T-cell (primary cell): Measurements from ENCODE around the gene NOP10. TPM values are rescaled to one million over a fixed set of nuclear protein-coding genes. Genes with fewer than 3 reads are reported as not detected.
A peak's percentile ranks its signal among the peaks of the same experiment; 100 is the strongest.
"Not testable (repeated sequence)": the region's sequence is repeated elsewhere in the genome, so short reads cannot be mapped to it uniquely, and the experiment has no call there.

ENCODE experiments used
- ATAC-seq, 4 experiments: fragments of 200-7000 bp in 3 of 4; fragments of 150-1000 bp in 1 of 4; cut with Tn5 transposase; replicated peaks in 1 of 4; 1 replicate in 3 of 4; 2 replicates in 1 of 4; pipeline ENCODE4 v1.10.0; 2021; ENCODE audit warnings: moderate library complexity in 3 of 4, mild to moderate bottlenecking in 2 of 4, moderate number of reproducible peaks in 1 of 4
- CTCF ChIA-PET, 2 donors: fragments of 300-600 bp; sonication (Branson Sonifier 250); formaldehyde crosslinking; loops; one replicate each; lab custom pipeline; 2022; ENCODE audit warnings: antibody characterized with exemption in 2 of 2; lab: Charles Lee
- POLR2A ChIA-PET, 2 donors: fragments of 300-600 bp; sonication (Branson Sonifier 250); formaldehyde crosslinking; loops; one replicate each; lab custom pipeline; 2022; ENCODE audit warnings: antibody characterized with exemption in 2 of 2; lab: Charles Lee
- DNase-seq, 35 experiments: peaks; one replicate each; pipeline versions ENCODE4 v3.0.0 to v3.0.0-alpha.2; 2013 to 2023
- H3K27ac ChIP-seq: one replicate; pipeline ENCODE4 v1.5.1; 2013; ENCODE audit warnings: low read length
- H3K27me3 ChIP-seq, 2 experiments: replicated peaks in 1 of 2; 1 replicate in 1 of 2; 2 replicates in 1 of 2; pipeline versions ENCODE4 v1.6.1 to v1.7.0; 2013; ENCODE audit warnings: low read length in 1 of 2, mixed read lengths in 1 of 2; ENCODE audit not compliant: control insufficient read depth in 2 of 2, insufficient read depth in 2 of 2; ENCODE audit errors: extremely low read depth in 1 of 2
- H3K36me3 ChIP-seq, 2 donors: 1 replicate in 1 of 2; 2 replicates in 1 of 2; pipeline versions ENCODE4 v1.6.1 to v1.7.0; 2013; ENCODE audit warnings: low read length in 1 of 2; ENCODE audit not compliant: control insufficient read depth in 2 of 2, insufficient read depth in 1 of 2; ENCODE audit errors: extremely low read depth in 1 of 2
- H3K4me1 ChIP-seq, 2 experiments: 1 replicate in 1 of 2; 2 replicates in 1 of 2; pipeline versions ENCODE4 v1.6.1 to v1.7.0; 2013; ENCODE audit warnings: low read length in 2 of 2, mixed read lengths in 1 of 2; ENCODE audit not compliant: insufficient read depth in 2 of 2, control insufficient read depth in 1 of 2; ENCODE audit errors: extremely low read depth in 1 of 2
- H3K4me3 ChIP-seq, 2 donors: 1 replicate in 1 of 2; 2 replicates in 1 of 2; pipeline versions ENCODE4 v1.5.1 to v1.7.0; 2013; ENCODE audit warnings: mild to moderate bottlenecking in 2 of 2, low read length in 1 of 2, moderate library complexity in 1 of 2; ENCODE audit not compliant: control insufficient read depth in 1 of 2; ENCODE audit errors: extremely low read depth in 1 of 2
- H3K9me3 ChIP-seq: 2 replicates; pipeline ENCODE4 v1.7.0; 2013
- H3K27ac Mint-ChIP-seq, 2 donors: one replicate each; pipeline ENCODE4 v1.8.0; 2020 to 2021; ENCODE audit warnings: mild to moderate bottlenecking in 2 of 2, mixed read lengths in 2 of 2
- H3K27me3 Mint-ChIP-seq, 2 donors: one replicate each; pipeline ENCODE4 v1.8.0; 2021 to 2022; ENCODE audit warnings: mixed read lengths in 2 of 2
- H3K36me3 Mint-ChIP-seq: one replicate; pipeline ENCODE4 v1.8.0; 2021; ENCODE audit warnings: mixed read lengths
- H3K4me1 Mint-ChIP-seq, 3 donors: one replicate each; pipeline ENCODE4 v1.8.0; 2020 to 2022; ENCODE audit warnings: mixed read lengths in 3 of 3, mild to moderate bottlenecking in 1 of 3
- H3K4me3 Mint-ChIP-seq, 3 donors: one replicate each; pipeline ENCODE4 v1.8.0; 2020 to 2022; ENCODE audit warnings: mild to moderate bottlenecking in 3 of 3, mixed read lengths in 3 of 3, moderate library complexity in 3 of 3
- H3K9me3 Mint-ChIP-seq, 3 donors: one replicate each; pipeline ENCODE4 v1.8.0; 2020 to 2022; ENCODE audit warnings: mixed read lengths in 3 of 3
- WGBS: methylation state at CpG from one replicate; pipeline ENCODE4 v1.1.5; 2013; ENCODE audit warnings: missing lambda C conversion rate; ENCODE audit not compliant: insufficient coverage; 5-methylcytosine and 5-hydroxymethylcytosine counted together
- total RNA-seq, 35 experiments: library from RNA in 6 of 35; stranded (reverse) in 6 of 35; fragments of 120-200 nt in 1 of 35; gene quantifications; one replicate each; pipeline versions ENCODE4 v1.2.1 to v1.2.4 and lab custom pipeline; 2013 to 2026

NOP10 gene
- total RNA-seq, 5 donors from 2014 or later (not counting 1 experiment from before 2014, with no cell fraction given) = 38.2 to 88.9 (median 68.8) TPM

- CTCF ChIA-PET = no interaction called here
- POLR2A ChIA-PET = no interaction called here
- H3K4me1 ChIP-seq = peaks cover 0 to 3% of the 10 kb centered on the region in 2 experiments
- ATAC-seq (no peak), DNase-seq (no peak)
- H3K9me3 Mint-ChIP-seq = no peaks in the 10 kb centered on the region
- H3K4me3 ChIP-seq = no peak overlapping the region
- 83% methylated on average over 13 of the region's 13 CpGs for WGBS
- no peaks in the 10 kb centered on the region for H3K36me3 ChIP-seq
- no peaks in the 10 kb centered on the region for H3K27me3 Mint-ChIP-seq
- H3K36me3 Mint-ChIP-seq = no peaks in the 10 kb centered on the region
- no peak overlapping the region for H3K4me3 Mint-ChIP-seq
- H3K4me1 Mint-ChIP-seq = no peaks in the 10 kb centered on the region
- H3K27ac ChIP-seq = no peak overlapping the region
- H3K9me3 ChIP-seq = no peaks in the 10 kb centered on the region
- H3K27me3 ChIP-seq = no peaks in the 10 kb centered on the region
- H3K27ac Mint-ChIP-seq = peak overlapping the region in 1 of 2 donors; percentile 23
Observed at GRCh38 chr15:34347951-34348638, 5.2 kb upstream of the NOP10 start.

- ChIA-PET CTCF (interaction anchor here (0.7 to 2.9 kb wide), 10 partner anchors 9 to 101 kb away, joined by 3 to 24 read pairs (median 4); partner anchors contain the start of gene LPCAT4 (in 1 of the 2)), POLR2A (interaction anchor here (0.7 to 1.5 kb wide), 5 partner anchors 13 to 240 kb away, joined by 4 to 16 read pairs (median 8); partner anchors contain the start of genes EMC7 (in 1 of the 2), LPCAT4 (in 1 of the 2) and PGBD4 (in 1 of the 2))
- Histone ChIP-seq H3K27ac (peak overlapping the region; percentile 64), H3K4me1 (peaks cover 14 to 27% of the 10 kb centered on the region in 2 experiments), H3K36me3 (peaks cover 0 to 18% of the 10 kb centered on the region in 2 donors), H3K4me3 (peak overlapping the region; percentile 69 to 92)
- H3K27me3 Mint-ChIP-seq, H3K9me3 ChIP-seq, H3K4me3 Mint-ChIP-seq, H3K27me3 ChIP-seq, ATAC-seq, H3K9me3 Mint-ChIP-seq: not testable (repeated sequence)
- Mint-ChIP-seq H3K27ac (peak overlapping the region; percentile 68 to 76), H3K36me3 (peaks cover 15% of the 10 kb centered on the region), H3K4me1 (peaks cover 11 to 29% (median 28%) of the 10 kb centered on the region in 3 donors)
- DNase-seq = peak in 1 of 35 experiments; percentile 33
- WGBS = 9% methylated on average over 7 of the region's 26 CpGs
Observed at GRCh38 chr15:34342213-34342736, 661 bp downstream of the NOP10 start.

GRCh38 chr15:34341381-34342212 is 1.3 kb downstream of the NOP10 start:
- ATAC-seq (no peak), DNase-seq (no peak)
- peaks cover 14 to 34% of the 10 kb centered on the region in 2 experiments for H3K4me1 ChIP-seq
- no peaks in the 10 kb centered on the region for H3K27me3 ChIP-seq
- CTCF ChIA-PET = interaction anchor here in 1 of 2 donors (1.6 kb wide), 1 partner anchor 14 kb away, joined by 5 read pairs; no protein-coding TSS in a partner anchor
- no peaks in the 10 kb centered on the region for H3K9me3 ChIP-seq
- WGBS = 91% methylated on average over 12 of the region's 15 CpGs
- POLR2A ChIA-PET = no interaction called here
- H3K27ac ChIP-seq = no peak overlapping the region
- no peaks in the 10 kb centered on the region for H3K27me3 Mint-ChIP-seq
- H3K4me3 ChIP-seq = peak overlapping the region; percentile 69 to 92
- peaks cover 0 to 18% of the 10 kb centered on the region in 2 donors for H3K36me3 ChIP-seq
- peaks cover 15% of the 10 kb centered on the region for H3K36me3 Mint-ChIP-seq
- H3K27ac Mint-ChIP-seq = peak overlapping the region; percentile 68 to 76
- H3K9me3 Mint-ChIP-seq = no peaks in the 10 kb centered on the region
- peaks cover 17 to 34% (median 33%) of the 10 kb centered on the region in 3 donors for H3K4me1 Mint-ChIP-seq
- H3K4me3 Mint-ChIP-seq = no peak overlapping the region

- peaks cover 0 to 18% of the 10 kb centered on the region in 2 donors for H3K36me3 ChIP-seq
- no peak overlapping the region for H3K4me3 ChIP-seq
- CTCF ChIA-PET = no interaction called here
- no CpG with 5 or more reads among the region's 3 CpGs for WGBS
- H3K27ac ChIP-seq = no peak overlapping the region
- Mint-ChIP-seq H3K4me1 (peaks cover 34 to 50% (median 49%) of the 10 kb centered on the region in 3 donors), H3K9me3 (no peaks in the 10 kb centered on the region), H3K4me3 (peak overlapping the region in 2 of 3 donors; percentile 9 to 28), H3K27me3 (no peaks in the 10 kb centered on the region), H3K36me3 (peaks cover 15% of the 10 kb centered on the region), H3K27ac (peak overlapping the region; percentile 61 to 72)
- DNase-seq (no peak), ATAC-seq (no peak)
- POLR2A ChIA-PET = interaction anchor here (0.7 to 1.1 kb wide), 2 partner anchors 11 to 27 kb away, joined by 4 to 5 read pairs; partner anchors contain the start of gene LPCAT4 (in 1 of the 2)
- no peaks in the 10 kb centered on the region for H3K27me3 ChIP-seq
- no peaks in the 10 kb centered on the region for H3K9me3 ChIP-seq
- H3K4me1 ChIP-seq = peaks cover 25 to 43% of the 10 kb centered on the region in 2 experiments
Observed at GRCh38 chr15:34339946-34340345, 3.0 kb downstream of the NOP10 start.

- ATAC-seq = no peak
- POLR2A ChIA-PET = interaction anchor here in 1 of 2 donors (0.6 kb wide), 1 partner anchor 11 kb away, joined by 3 read pairs; no protein-coding TSS in a partner anchor
- H3K36me3 Mint-ChIP-seq = peaks cover 15% of the 10 kb centered on the region
- no peak overlapping the region for H3K27ac Mint-ChIP-seq
- Histone ChIP-seq H3K27ac (peak overlapping the region; percentile 52), H3K27me3 (no peaks in the 10 kb centered on the region), H3K4me1 (peaks cover 37 to 49% of the 10 kb centered on the region in 2 experiments), H3K9me3 (no peaks in the 10 kb centered on the region), H3K36me3 (peaks cover 0 to 18% of the 10 kb centered on the region in 2 donors), H3K4me3 (peak overlapping the region; percentile 74 to 99)
- CTCF ChIA-PET = interaction anchor here in 1 of 2 donors (0.9 to 2.8 kb wide), 3 partner anchors 10 to 129 kb away, joined by 3 to 20 read pairs (median 5); partner anchors contain the start of genes KATNBL1 and LPCAT4
- no peak for DNase-seq
- 100% methylated on average over 1 of the region's 16 CpGs for WGBS
- H3K4me3 Mint-ChIP-seq = peak overlapping the region; percentile 45 to 97 (median 72)
- no peaks in the 10 kb centered on the region for H3K9me3 Mint-ChIP-seq
- H3K27me3 Mint-ChIP-seq = no peaks in the 10 kb centered on the region
- H3K4me1 Mint-ChIP-seq = peaks cover 50 to 65% (median 61%) of the 10 kb centered on the region in 3 donors
Observed at GRCh38 chr15:34338347-34338746, 4.6 kb downstream of the NOP10 start.
